Suppressor macrophage treated with lipopolysaccharide for 4 hours (primary cell): ENCODE data around the gene CCDC66.

Experiments used
- DNase-seq: peaks from one replicate; pipeline ENCODE4 v3.0.0-alpha.2; 2020

The CCDC66 gene

GRCh38 chr3:56622381-56622780, 65.4 kb downstream of the CCDC66 start:
- no peak for DNase-seq

GRCh38 chr3:56624725-56625124, 67.8 kb downstream of the CCDC66 start:
- no peak for DNase-seq

DNA sequence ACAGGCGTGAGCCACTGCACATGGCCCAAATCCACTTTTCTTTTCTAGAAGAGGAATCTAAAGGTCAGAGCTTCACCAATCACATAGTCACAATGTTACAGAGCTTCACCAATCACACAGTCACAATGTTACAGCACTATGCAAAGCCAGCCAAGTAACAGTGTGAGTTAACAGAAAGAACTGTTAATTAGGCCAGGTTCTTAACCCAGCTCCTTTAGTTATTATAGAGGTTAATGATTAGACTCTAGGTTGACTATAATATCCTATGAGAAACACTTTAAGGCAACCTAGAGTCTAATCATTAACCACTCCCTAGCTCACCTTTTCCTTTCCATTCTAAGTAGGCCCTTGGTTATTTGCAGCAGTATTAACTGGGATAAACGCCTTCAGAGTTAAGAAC, 72.1 kb downstream of the CCDC66 start:
- DNase-seq: no peak

DNA sequence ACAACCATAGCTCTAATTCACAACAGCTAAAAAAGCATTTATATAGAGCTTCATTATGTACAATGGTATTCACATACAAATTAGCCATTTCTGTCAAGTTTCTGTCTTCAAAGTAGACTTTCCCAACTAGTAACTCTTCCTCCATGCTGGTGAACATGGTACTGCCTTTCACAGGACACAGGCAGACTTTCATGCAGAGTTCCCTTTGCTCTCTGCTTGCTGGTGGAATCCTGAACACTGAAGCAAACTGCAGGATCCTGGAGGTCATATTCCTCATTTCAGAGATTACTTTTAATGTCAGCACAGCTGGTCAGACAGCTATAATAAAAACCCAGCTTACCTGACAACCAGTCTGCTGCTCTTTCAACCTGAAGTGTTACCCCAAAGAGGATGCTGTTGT, 72.5 kb downstream of the CCDC66 start:
- DNase-seq: no peak

DNA sequence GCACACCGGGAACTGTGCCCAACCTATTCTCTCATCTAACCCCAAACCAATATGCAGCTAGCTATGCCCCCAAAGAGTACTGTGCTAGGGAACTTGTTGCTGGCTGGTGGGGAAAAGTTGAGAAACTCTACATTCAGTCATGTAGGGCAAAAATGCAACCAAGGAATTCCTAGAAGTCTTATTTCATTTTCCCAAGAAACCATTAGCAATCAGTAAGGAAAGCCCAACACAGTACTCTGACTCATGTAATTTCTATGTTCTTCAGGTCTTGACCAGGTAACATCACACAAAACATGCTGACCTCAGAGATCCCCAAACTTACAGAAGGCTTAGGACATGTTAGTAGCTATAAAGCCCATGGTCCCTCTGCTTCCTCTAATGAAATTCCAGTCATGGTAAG, 74.0 kb downstream of the CCDC66 start:
- no peak for DNase-seq

GRCh38 chr3:56633181-56633580, 76.2 kb downstream of the CCDC66 start:
- DNase-seq: no peak

GRCh38 chr3:56633602-56634535, 76.9 kb downstream of the CCDC66 start:
- DNase-seq: no peak

- DNase-seq: no peak
Observed at GRCh38 chr3:56645407-56645806, 88.4 kb downstream of the CCDC66 start.

GRCh38 chr3:56654460-56654859, 97.5 kb downstream of the CCDC66 start:
- no peak for DNase-seq

- DNase-seq: peak; percentile 26
Observed at GRCh38 chr3:56655709-56656108, 98.7 kb downstream of the CCDC66 start.

DNA sequence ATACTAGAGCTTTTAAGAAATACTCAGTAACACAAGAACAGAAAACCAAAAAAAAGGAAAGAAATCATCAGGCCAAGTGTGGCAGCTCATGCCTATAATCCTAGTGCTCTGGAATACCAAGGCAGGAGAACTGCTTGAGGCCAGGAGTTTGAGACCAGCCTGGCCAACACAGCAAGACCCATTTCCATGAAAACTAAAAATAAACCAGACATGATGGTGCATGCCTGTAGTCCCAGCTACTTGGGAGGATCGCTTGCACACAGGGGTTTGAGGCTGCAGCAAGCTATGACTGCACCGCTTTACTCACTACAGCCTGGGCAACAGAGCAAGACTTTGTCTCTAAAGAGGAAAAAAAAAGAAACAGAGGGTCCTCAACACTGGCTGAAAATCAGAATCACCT, 107.8 kb downstream of the CCDC66 start:
- DNase-seq: no peak

DNA sequence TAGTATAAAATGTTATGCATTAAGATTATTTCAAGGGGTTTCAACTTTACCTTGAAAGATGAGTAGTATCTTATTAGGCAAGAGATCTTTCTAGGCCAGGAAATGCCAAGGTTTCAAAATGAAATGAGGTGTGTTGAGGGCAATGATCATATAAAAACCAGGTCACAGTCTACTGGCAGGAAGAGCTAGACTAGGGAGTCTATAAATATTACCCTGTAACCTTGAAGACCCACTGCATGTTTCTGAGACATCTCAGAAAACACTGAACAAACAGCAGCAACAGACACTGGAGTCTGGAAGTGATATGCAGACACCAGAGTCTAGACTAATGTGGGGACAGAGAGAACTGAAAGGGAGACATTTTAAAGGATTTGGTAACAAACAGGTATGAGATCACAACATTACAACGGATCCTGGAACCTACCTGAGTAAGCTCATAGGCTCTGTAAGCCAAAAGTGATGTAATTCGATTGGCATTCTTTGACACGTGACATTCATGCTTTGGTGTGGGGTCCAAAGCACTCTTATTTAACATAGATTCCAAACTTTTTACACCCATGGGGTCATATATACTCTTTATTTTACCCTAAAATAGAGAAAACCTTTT, 111.1 kb downstream of the CCDC66 start:
- no peak for DNase-seq
